Colonic mucosa (tissue), 4 donors: ENCODE measurements around the gene RAB11FIP3. TPM values are rescaled to one million over a fixed set of nuclear protein-coding genes. Genes with fewer than 3 reads are reported as not detected.

Source experiments
- DNase-seq: peaks from one replicate; pipeline ENCODE4 v3.0.0-alpha.2; 2020
- H3K27ac ChIP-seq: fragments of 200-600 bp; one replicate; pipeline ENCODE4 v1.8.0; 2021
- H3K27me3 ChIP-seq: fragments of 200-600 bp; one replicate; pipeline ENCODE4 v1.8.0; 2021
- H3K36me3 ChIP-seq: fragments of 200-600 bp; one replicate; pipeline ENCODE4 v1.8.0; 2021
- H3K4me1 ChIP-seq: fragments of 200-600 bp; one replicate; pipeline ENCODE4 v1.8.0; 2021; ENCODE audit warnings: mild to moderate bottlenecking
- H3K4me3 ChIP-seq: fragments of 200-600 bp; one replicate; pipeline ENCODE4 v1.8.0; 2021
- H3K9ac ChIP-seq, 2 donors: one replicate each; pipeline ENCODE4 v1.7.0; 2013; ENCODE audit warnings: control low read depth in 2 of 2, low read depth in 2 of 2, low read length in 2 of 2
- H3K9me3 ChIP-seq: fragments of 200-600 bp; one replicate; pipeline ENCODE4 v1.8.0; 2021
- intact Hi-C: fragments of 100-400 bp; cut with DNase I; formaldehyde crosslinking; loops from one replicate; pipeline ENCODE4 v1.14.1; 2022
- total RNA-seq, 2 donors: library from RNA; stranded (reverse); fragmentation: NEBNext Ultra II Directional in 1 of 2; extraction: Animal tissue kit (Norgen Biotek cat#: 25700) in 1 of 2; gene quantifications; one replicate each; pipeline ENCODE4 v1.2.1, GENCODE V29; 2021
- TF ChIP-seq, protein P1 (sequence below): fragments of 200-600 bp; IDR thresholded peaks from one replicate; pipeline ENCODE4 v1.8.0; 2022; ENCODE audit warnings: antibody characterized with exemption, mild to moderate bottlenecking
- donor health status: healthy.
- donor health status: DM: no; HTN: no; CAD: no.
- donor health status: DM: no; HTN: no; CAD: no.

Gene RAB11FIP3
- total RNA-seq, 2 donors from 2014 or later = 20.9 to 22.3 TPM

DNA sequence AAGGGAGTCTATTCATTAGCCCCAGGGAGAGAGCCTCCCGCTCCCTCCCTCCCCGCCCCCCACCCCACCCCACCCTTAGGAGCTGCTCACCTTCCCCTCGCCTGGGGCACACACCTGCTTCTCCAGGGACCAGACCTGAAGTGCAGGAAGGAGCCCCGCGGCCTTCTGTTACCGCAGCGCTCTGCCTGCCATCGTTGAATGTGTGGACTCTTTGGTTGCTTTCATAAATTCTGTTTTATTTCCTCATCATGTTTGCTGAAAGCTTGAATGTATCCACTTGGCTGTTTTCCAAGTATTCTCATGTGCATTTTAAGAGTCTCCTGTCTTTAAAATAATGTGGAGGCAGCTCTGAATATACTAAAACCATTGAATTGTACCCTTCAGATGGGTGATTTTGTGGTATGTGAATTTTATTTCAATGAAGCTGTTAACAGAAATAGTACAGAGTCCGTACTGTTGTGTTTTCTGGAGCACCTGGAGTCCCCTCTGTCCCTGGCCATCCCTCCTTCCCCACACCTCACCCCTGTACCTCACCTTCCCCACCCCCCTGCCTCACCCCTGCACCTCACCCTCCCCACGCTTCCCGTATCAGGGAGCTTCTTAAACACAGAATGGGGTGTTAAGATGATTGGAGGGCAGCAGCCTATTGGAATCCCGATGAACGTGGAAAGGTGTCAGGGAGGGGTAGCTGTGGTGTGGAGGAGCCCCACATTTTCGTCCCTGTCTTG lies 25.5 kb downstream of the RAB11FIP3 start:
- Histone ChIP-seq H3K9me3 (no peaks in the 10 kb centered on the region), H3K27me3 (no peaks in the 10 kb centered on the region), H3K4me3 (no peak overlapping the region), H3K36me3 (no peaks in the 10 kb centered on the region), H3K9ac (no peak overlapping the region), H3K4me1 (no peaks in the 10 kb centered on the region), H3K27ac (no peak overlapping the region)
- TF ChIP-seq, protein P1, sequence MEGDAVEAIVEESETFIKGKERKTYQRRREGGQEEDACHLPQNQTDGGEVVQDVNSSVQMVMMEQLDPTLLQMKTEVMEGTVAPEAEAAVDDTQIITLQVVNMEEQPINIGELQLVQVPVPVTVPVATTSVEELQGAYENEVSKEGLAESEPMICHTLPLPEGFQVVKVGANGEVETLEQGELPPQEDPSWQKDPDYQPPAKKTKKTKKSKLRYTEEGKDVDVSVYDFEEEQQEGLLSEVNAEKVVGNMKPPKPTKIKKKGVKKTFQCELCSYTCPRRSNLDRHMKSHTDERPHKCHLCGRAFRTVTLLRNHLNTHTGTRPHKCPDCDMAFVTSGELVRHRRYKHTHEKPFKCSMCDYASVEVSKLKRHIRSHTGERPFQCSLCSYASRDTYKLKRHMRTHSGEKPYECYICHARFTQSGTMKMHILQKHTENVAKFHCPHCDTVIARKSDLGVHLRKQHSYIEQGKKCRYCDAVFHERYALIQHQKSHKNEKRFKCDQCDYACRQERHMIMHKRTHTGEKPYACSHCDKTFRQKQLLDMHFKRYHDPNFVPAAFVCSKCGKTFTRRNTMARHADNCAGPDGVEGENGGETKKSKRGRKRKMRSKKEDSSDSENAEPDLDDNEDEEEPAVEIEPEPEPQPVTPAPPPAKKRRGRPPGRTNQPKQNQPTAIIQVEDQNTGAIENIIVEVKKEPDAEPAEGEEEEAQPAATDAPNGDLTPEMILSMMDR = no peak
- DNase-seq = no peak
- intact Hi-C loops = no loop called here

DNA sequence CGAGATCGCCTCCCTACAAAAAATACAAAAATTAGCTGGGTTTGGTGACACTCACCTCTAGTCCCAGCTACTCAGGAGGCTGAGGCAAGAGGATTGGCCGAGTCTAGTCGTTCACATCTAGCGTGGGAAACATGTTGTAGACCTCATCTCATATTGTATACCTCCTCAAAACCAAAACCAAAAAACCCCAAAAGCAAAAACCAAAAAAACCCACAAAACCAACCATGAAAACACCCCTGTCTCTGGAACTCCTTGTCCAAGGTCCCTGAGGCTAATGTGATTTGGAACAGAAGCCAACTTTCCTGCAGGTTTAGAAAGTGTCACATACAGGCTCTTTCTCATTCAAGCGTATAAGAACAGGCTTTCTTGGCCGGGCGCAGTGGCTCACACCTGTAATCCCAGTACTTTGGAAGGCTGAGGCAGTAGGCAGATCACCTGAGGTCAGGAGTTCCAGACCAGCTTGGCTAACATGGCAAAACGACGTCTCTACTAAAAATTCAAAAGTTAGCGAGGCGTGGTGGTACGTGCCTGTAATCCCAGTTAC lies 29.0 kb downstream of the RAB11FIP3 start:
- intact Hi-C loops = no loop called here
- Histone ChIP-seq H3K9me3 (no peaks in the 10 kb centered on the region), H3K36me3 (no peaks in the 10 kb centered on the region), H3K9ac (no peak overlapping the region), H3K4me1 (no peaks in the 10 kb centered on the region), H3K4me3 (no peak overlapping the region), H3K27me3 (no peaks in the 10 kb centered on the region), H3K27ac (no peak overlapping the region)
- TF ChIP-seq, protein P1 = no peak
- DNase-seq = no peak

DNA sequence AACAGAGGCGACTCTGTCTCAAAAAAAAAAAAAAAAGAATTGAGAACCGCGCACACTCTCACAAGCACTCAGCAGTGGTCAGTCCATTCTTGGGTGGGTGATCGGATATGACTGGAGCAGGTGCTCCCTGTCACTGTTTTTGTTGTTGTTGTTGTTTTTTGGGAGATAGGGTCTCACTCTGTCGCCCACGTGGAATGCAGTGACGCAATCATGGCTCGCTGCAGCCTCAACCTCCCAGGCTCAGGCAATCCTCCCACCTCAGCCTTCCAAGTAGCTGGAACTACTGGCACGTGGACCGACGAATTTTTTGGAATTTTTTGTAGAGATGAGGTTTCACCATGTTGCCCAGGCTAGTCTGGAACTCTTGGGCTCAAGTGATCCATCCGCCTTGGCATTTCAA lies 30.0 kb downstream of the RAB11FIP3 start:
- DNase-seq = no peak

DNA sequence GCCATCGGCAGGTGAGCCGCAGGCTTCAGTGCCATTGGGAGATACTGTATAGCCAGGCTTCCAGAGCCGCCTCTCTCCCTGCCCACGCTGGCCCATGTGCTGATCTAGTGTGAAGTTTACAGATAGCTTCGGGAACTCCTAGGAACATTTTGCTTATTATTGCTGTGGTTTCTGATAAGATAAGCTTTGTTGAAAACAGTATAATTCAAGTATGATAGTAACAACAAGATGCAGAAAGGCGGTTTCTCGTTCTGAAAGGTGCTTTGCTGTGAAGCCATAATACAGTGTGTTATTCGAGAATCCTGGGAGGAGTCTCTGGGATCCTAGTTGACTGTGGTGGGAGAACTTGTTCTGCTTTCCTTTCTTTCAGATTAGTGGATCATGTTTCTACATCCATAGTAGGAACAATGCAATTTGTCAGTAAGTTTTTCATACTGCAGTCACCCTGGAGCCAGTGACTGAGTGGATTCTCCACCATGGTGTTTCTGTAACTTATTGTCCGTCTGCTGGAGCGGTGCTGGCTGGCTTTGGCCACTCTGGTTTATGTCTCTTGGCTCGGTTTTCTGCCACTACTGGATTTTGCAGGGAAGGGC lies 31.5 kb downstream of the RAB11FIP3 start:
- DNase-seq = no peak

More for the DNA sequence above, 30.0 kb downstream of the RAB11FIP3 start:
- Histone ChIP-seq H3K27me3 (no peaks in the 10 kb centered on the region), H3K9me3 (no peaks in the 10 kb centered on the region), H3K4me1 (no peaks in the 10 kb centered on the region), H3K4me3 (no peak overlapping the region), H3K9ac (no peak overlapping the region), H3K36me3 (no peaks in the 10 kb centered on the region), H3K27ac (no peak overlapping the region)
- intact Hi-C loops = no loop called here
- TF ChIP-seq, protein P1 = no peak

GRCh38 chr16:457732-458400 lies 32.4 kb downstream of the RAB11FIP3 start:
- TF ChIP-seq, protein P1 = no peak
- Histone ChIP-seq H3K27ac (no peak overlapping the region), H3K9ac (no peak overlapping the region), H3K4me1 (no peaks in the 10 kb centered on the region), H3K27me3 (no peaks in the 10 kb centered on the region), H3K4me3 (no peak overlapping the region), H3K36me3 (no peaks in the 10 kb centered on the region), H3K9me3 (no peaks in the 10 kb centered on the region)
- no peak for DNase-seq
- intact Hi-C loops = no loop called here

More for the DNA sequence above, 31.5 kb downstream of the RAB11FIP3 start:
- no peak overlapping the region for H3K4me3 ChIP-seq
- TF ChIP-seq, protein P1 = no peak
- H3K27ac ChIP-seq = no peak overlapping the region
- intact Hi-C loops = no loop called here
- no peaks in the 10 kb centered on the region for H3K27me3 ChIP-seq
- H3K4me1 ChIP-seq = no peaks in the 10 kb centered on the region
- no peaks in the 10 kb centered on the region for H3K36me3 ChIP-seq
- H3K9me3 ChIP-seq = no peaks in the 10 kb centered on the region
- no peak overlapping the region for H3K9ac ChIP-seq
